ENCODE measurements around the gene FLOT2.
"Not testable (repeated sequence)": the region's sequence is repeated elsewhere in the genome, so short reads cannot be mapped to it uniquely, and the experiment has no call there.

Gene FLOT2

GRCh38 chr17:28912938-28913333 is 15.4 kb upstream of the FLOT2 start:
- DNase-seq = no peak

DNA sequence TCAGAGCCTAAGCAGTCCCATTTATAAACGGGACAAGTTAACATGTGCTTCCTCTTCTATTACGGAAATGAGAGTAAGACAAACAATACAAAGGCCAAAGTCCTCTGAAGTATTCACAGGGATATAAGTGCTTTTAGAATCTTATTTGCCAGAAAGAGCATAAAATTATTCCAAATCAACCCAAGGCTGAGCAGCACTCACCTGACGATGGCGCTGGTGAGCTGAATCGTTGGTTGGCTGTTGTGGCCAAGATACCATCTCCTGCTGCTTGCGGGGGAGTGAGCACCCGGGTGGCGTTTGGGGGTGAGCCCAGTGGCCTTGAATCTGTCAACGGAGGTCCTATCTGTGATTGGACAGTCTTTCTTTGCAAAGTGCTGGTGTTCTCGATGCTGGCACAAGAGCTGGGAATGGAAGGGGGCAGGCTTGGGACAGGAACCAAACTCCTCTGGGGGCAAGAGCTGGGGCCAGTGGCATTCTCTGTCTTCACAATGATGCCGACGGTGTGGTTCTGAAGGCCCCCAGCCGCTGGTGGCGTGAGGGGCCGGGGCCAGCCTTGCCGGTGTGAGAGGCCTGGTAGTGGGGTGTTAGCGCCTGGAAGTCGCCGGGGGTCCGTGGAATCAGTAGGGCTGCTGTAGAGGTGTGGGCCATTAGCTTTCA is 14.9 kb upstream of the FLOT2 start:
- DNase-seq = no peak

DNA sequence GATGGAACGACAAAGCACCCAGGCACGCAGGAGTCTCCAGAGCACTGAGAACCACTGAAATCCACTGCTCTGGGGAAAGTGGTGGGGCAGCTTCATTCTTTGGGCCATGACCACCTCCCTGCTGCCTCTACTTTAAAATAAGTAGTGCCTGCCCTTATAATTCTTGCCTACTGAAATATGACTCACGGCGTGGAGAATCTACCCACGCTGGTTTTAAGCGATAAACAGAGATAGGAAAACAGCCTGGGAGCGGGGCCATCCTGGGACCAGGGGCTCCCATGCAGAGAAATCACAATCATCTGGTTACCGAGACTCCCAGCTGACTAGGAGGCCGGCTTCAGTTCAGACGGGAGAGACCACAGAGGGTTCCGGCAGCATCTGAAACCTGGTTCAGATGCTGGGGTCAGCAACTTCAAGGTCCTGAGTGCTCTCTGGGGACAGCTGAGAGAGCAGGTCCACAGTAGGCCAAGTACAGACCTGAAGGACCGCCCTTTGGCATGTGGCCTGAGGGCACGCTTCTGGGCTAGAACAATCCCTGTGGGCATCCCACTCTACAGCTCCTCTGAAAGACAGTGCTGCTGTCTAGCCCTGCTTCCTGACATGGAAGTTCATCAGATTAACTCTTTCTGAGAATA is 14.0 kb upstream of the FLOT2 start:
- DNase-seq = no peak

DNA sequence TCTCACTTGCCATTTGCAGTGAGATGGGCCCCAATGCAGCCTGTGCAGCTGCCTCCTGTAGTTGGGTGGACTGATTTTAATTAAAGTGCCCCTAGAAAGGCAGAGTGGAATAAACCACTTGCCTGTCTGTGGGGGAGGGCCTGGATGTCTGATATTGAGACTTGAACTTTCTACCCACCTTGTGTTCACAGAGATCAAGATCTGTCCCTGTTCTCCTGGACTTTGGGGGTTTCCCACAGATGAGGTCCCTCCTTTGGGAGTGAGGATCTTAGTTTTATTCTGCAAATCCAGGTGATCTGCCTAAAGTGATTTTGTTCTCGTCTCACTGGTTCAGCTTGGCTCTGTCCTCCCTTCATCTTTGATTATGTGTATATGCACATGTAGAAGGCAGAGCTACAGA is 13.0 kb upstream of the FLOT2 start:
- no peak for DNase-seq

DNA sequence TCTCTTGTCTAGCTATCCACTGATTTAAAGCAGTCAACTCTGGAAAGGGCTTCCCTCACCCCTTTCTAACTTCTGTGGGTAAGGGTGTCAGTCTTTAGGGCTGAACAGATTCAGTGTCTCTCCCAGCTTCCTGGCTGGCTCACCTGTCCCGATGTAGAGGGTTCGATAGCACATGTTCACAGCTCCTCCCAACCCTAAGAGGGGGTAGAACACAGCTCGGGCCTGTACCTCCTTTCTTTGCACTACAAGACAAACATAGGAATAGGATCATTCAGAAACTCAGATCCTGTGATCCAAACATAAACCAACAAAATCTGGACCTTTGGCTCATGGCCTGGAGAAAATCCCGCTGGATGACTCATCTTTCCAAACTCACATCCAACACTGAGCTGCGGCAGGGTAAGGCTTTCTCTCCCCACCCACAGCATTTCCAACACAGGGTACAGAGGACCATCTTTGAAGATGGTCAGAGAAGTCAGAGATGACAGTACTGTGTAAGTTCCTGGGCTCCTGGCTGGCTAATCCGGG is 11.2 kb upstream of the FLOT2 start:
- DNase-seq = no peak

GRCh38 chr17:28907709-28908475 is 10.4 kb upstream of the FLOT2 start:
- DNase-seq = no peak

DNA sequence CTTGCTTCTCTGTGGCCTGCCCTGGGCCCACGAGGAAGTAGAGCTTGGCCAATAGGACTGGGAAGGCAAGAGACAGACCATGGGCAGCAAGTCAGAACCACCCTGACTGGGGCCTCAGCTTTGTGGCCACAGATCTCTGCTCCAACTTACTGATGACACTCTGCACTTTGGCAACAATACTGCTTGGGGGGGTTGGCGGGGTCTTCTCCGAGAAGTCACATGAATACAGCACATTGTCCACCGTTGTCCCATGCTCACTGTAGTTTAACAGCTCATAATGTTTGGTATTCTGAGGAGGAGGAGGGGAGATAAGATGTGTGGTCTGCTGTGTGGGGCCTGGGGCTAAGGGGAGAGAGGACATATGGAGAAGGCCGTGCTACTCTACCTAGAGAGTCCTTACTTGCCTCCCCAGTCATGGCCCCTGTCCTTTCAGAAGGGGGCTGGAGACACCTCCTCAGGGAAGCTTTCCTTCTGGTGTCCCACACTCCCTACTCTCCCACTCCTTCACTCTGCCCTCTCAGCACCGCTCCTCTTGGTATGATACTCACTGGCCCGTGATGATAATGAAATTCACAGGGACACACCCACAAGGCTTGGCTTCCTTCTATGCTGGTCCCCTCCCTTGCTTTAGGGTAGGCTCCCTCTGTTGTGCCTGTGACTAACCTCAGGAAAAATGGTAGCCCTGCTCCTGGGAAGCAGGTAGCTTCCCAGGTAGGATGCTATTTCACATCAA is 9.3 kb upstream of the FLOT2 start:
- DNase-seq = no peak

DNA sequence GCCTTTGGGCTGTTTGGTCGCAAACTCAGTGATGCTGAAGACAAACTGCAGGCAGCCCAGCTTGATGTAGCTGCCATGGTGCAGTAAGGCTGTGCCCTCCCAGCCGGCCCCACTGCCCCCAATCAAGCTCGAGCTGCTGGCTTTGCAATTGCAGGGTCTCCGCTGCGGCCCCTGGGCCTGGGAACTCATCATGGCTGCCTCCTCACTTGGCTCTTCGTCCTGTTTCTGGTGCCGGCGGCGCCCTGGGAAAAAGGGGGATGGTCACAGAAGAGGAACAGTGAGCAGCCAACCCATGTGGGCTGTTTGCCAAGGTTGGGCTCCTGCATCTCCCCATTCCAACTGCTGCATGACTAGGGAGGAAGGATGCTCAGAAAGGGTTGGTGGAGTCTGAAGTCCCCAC is 8.7 kb upstream of the FLOT2 start:
- no peak for DNase-seq

DNA sequence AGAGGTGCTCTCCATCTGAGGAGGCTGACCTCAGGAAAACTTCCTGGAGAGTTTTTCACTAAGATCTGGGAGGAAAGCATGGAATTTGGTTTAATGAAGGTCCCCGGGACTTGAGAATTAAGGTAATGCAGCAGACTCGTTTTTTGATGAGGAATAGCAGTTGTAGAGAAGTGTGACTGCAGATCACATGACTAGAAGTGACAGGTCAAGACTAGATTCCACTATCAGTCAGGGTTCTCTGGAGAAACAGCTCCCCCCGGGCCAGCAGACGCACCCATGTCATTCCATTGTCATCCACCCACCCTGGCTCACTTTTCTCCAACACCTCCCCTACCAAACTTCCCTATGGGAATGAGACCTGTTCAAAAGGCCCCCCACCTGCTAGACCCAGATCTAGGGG is 7.3 kb upstream of the FLOT2 start:
- no peak for DNase-seq

GRCh38 chr17:28903546-28903841 is 6.0 kb upstream of the FLOT2 start:
- DNase-seq = not testable (repeated sequence)

- DNase-seq = peak; percentile 56
Measured at GRCh38 chr17:28902819-28903545, 5.4 kb upstream of the FLOT2 start, which contains the start of gene DHRS13. Gene DHRS13 (minus strand): TSS chr17:28903079. CDS start chr17:28902944, 135 bp downstream.

- no peak for DNase-seq
Measured at GRCh38 chr17:28901866-28902818, 4.6 kb upstream of the FLOT2 start.

DNA sequence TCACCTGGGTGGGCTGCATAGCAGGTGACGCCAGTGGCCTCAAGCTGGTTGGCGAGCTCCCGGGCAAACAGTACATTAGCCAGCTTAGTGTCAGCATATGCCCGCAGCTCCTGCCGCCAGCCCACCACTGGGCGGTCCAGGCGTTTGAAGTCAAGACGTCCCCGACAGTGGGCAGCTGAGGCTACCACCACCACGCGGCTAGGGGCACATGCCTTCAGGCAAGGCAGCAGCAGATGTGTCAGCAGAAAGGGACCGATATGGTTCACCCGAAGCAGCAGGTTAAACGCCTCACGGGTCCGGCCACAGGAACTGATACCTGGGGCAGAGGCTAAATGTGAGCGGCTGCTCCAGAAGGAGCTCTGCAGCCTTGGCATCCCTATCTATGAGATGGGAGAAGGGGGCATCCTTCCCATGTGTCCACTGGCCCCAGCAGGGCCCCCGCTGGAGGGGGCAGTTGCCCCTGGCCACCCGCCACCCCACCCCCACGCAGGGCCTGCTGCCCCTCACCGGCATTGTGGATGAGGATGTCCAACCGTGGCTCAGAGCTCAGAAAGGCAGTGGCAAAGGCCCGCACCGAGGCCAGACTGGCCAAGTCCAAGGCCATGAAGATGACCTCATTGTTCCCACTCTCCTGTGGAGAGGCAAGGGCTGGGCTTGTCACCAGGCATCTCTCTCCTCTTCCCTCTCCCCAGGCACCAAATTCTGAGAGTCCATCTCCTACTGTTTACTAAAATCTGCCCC is 3.6 kb upstream of the FLOT2 start:
- DNase-seq = no peak

GRCh38 chr17:28899212-28899815 is 1.8 kb upstream of the FLOT2 start:
- no peak for DNase-seq

GRCh38 chr17:28898527-28898955 is 1.0 kb upstream of the FLOT2 start:
- no peak for DNase-seq

- no peak for DNase-seq
Measured at GRCh38 chr17:28897769-28898526, 415 bp upstream of the FLOT2 start.

DNA sequence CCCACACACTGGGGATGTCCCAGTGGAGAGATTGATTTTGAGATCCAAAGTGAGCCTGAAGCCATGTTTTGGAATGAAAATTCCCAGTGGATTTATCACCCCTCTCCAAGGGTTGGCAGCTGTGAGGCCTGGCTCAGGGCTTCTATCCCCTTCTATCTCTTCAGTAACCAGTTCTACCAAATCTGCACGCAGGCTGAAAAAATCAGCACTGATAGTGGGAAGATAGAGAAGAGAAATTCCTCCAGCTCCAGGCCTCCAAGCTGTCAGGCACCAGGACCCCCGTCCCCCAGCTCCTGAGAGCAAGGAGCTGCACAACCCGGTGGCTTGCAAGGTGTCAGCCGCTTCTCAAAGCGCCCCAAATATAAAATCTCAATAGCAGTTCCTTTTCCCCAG is 1.0 kb downstream of the FLOT2 start:
- DNase-seq = no peak

DNA sequence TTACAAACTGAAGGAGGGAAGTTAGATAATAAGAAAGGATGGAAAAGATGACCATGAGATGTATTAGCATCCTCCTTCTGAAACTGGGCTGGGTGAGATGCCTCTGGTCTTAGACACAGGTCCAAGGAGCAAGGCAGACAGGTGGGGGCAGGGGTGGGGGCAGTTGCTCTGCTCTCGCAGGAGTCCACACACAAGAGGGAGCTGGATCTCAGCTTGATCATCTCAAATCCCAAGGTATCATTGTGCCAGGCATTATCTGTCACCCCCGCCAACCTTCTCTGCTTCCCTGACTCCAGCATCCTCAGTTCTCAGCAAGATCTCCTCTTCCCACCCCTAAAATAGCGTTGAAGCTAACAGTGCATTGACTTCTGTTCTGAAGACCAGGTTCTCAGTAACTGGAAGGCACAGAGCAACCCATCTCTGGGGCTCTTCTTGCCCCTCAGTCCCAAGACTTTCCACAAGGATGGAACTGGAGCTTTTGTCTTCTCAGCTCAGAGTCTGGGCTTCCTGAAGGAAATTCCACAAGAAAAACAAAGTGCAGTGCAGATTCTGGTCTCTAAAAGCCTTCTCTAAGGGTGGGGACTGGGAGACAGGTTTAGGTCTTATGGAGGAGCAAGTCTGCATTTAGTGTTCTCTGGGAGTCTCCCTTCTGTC is 1.6 kb downstream of the FLOT2 start:
- DNase-seq = no peak

Measured in cortex of kidney (tissue), 1 donor.